GM21367 (cell line): ENCODE measurements around the gene MGLL.
A peak's percentile ranks its signal among the peaks of the same experiment; 100 is the strongest.
"Not testable (repeated sequence)": the region's sequence is repeated elsewhere in the genome, so short reads cannot be mapped to it uniquely, and the experiment has no call there.

Source experiments
- ATAC-seq: cut with Tn5 transposase; IDR thresholded peaks from one replicate; pipeline ENCODE4 v1.9.1; 2021; ENCODE audit not compliant: unreplicated experiment

MGLL gene

GRCh38 chr3:127712461-127712860 lies 109.9 kb downstream of the MGLL start:
- no peak for ATAC-seq

GRCh38 chr3:127711896-127712295 lies 110.4 kb downstream of the MGLL start:
- ATAC-seq, result no peak

GRCh38 chr3:127711021-127711695 lies 111.2 kb downstream of the MGLL start:
- ATAC-seq, result no peak

- no peak for ATAC-seq
Observed at GRCh38 chr3:127710155-127710941, 112.0 kb downstream of the MGLL start.

- no peak for ATAC-seq
Observed at GRCh38 chr3:127709320-127710060, 112.8 kb downstream of the MGLL start.

GRCh38 chr3:127708837-127709236 lies 113.5 kb downstream of the MGLL start:
- ATAC-seq, result no peak

- no peak for ATAC-seq
Observed at GRCh38 chr3:127707851-127708411, 114.4 kb downstream of the MGLL start.

GRCh38 chr3:127706785-127707351 lies 115.4 kb downstream of the MGLL start:
- no peak for ATAC-seq

GRCh38 chr3:127706312-127706711 lies 116.0 kb downstream of the MGLL start:
- ATAC-seq, result no peak

- not testable (repeated sequence) for ATAC-seq
Observed at GRCh38 chr3:127704840-127705239, 117.5 kb downstream of the MGLL start.

- ATAC-seq, result no peak
Observed at GRCh38 chr3:127702151-127702578, 120.2 kb downstream of the MGLL start.

- ATAC-seq, result no peak
Observed at GRCh38 chr3:127701280-127701911, 120.9 kb downstream of the MGLL start.

- no peak for ATAC-seq
Observed at GRCh38 chr3:127700406-127700805, 121.9 kb downstream of the MGLL start.

GRCh38 chr3:127699416-127700300 lies 122.7 kb downstream of the MGLL start:
- ATAC-seq, result no peak

GRCh38 chr3:127698691-127699415 lies 123.5 kb downstream of the MGLL start:
- no peak for ATAC-seq

- ATAC-seq, result no peak
Observed at GRCh38 chr3:127698286-127698685, 124.0 kb downstream of the MGLL start.

GRCh38 chr3:127697551-127698240 lies 124.6 kb downstream of the MGLL start:
- peak; percentile 65 for ATAC-seq

GRCh38 chr3:127694467-127695215 lies 127.7 kb downstream of the MGLL start:
- ATAC-seq, result no peak
